Hindlimb muscle (tissue), 1 donor: ENCODE measurements around the gene PFKFB3. TPM values are rescaled to one million over a fixed set of nuclear protein-coding genes. Genes with fewer than 3 reads are reported as not detected.
A peak's percentile ranks its signal among the peaks of the same experiment; 100 is the strongest.
"Not testable (repeated sequence)": the region's sequence is repeated elsewhere in the genome, so short reads cannot be mapped to it uniquely, and the experiment has no call there.

ENCODE experiments used
- DNase-seq: peaks from one replicate; pipeline ENCODE4 v3.0.0-alpha.2; 2013
- polyA plus RNA-seq: library from polyadenylated mRNA; unstranded; fragments of 120-200 nt; gene quantifications from one replicate; pipeline ENCODE4 v1.2.1, GENCODE V29; 2013; ENCODE audit not compliant: insufficient read length

The PFKFB3 gene
- 22.6 TPM for polyA plus RNA-seq

GRCh38 chr10:6202684-6203330, at the start of gene PFKFB3:
Gene PFKFB3 (plus strand): TSS chr10:6202932. CDS start chr10:6203261, 329 bp downstream.
- DNase-seq, result peak; percentile 95

- no peak for DNase-seq
Measured at GRCh38 chr10:6153845-6154244, 48.9 kb upstream of the PFKFB3 start.

GRCh38 chr10:6154566-6154965, 48.2 kb upstream of the PFKFB3 start:
- no peak for DNase-seq

GRCh38 chr10:6158276-6158675, 44.5 kb upstream of the PFKFB3 start:
- no peak for DNase-seq

GRCh38 chr10:6161921-6162320, 40.8 kb upstream of the PFKFB3 start:
- no peak for DNase-seq

GRCh38 chr10:6162589-6163356, 40.0 kb upstream of the PFKFB3 start:
- no peak for DNase-seq

- DNase-seq, result peak; percentile 96
Measured at GRCh38 chr10:6163364-6164270, 39.1 kb upstream of the PFKFB3 start.

- DNase-seq, result no peak
Measured at GRCh38 chr10:6164271-6165095, 38.2 kb upstream of the PFKFB3 start.

- no peak for DNase-seq
Measured at GRCh38 chr10:6165221-6165725, 37.5 kb upstream of the PFKFB3 start.

GRCh38 chr10:6165933-6166332, 36.8 kb upstream of the PFKFB3 start:
- not testable (repeated sequence) for DNase-seq

GRCh38 chr10:6167456-6167855, 35.3 kb upstream of the PFKFB3 start:
- no peak for DNase-seq

- no peak for DNase-seq
Measured at GRCh38 chr10:6168084-6168483, 34.6 kb upstream of the PFKFB3 start.

- no peak for DNase-seq
Measured at GRCh38 chr10:6170638-6171037, 32.1 kb upstream of the PFKFB3 start.

GRCh38 chr10:6171881-6172695, 30.6 kb upstream of the PFKFB3 start:
- DNase-seq, result no peak

GRCh38 chr10:6173203-6173602, 29.5 kb upstream of the PFKFB3 start:
- DNase-seq, result no peak

- no peak for DNase-seq
Measured at GRCh38 chr10:6174201-6174874, 28.4 kb upstream of the PFKFB3 start.

GRCh38 chr10:6175329-6176055, 27.2 kb upstream of the PFKFB3 start:
- no peak for DNase-seq

GRCh38 chr10:6176691-6177231, 26.0 kb upstream of the PFKFB3 start:
- DNase-seq, result no peak

- no peak for DNase-seq
Measured at GRCh38 chr10:6177880-6178281, 24.9 kb upstream of the PFKFB3 start.
